Transverse colon (tissue), 4 donors: ENCODE measurements around the gene TTLL6. TPM values are rescaled to one million over a fixed set of nuclear protein-coding genes. Genes with fewer than 3 reads are reported as not detected.
"Not testable (repeated sequence)": the region's sequence is repeated elsewhere in the genome, so short reads cannot be mapped to it uniquely, and the experiment has no call there.

ENCODE experiments used
- DNase-seq: peaks from one replicate; pipeline ENCODE4 v3.0.0-alpha.2; 2019
- H3K27ac ChIP-seq, 4 donors: fragments of 200-600 bp; sonication (generic); 2 replicates each; pipeline ENCODE4 v1.5.1; 2016 to 2018; ENCODE audit warnings: inconsistent platforms in 4 of 4
- H3K27me3 ChIP-seq: fragments of 200-600 bp; sonication (generic); 2 replicates; pipeline ENCODE4 v1.5.1; 2017; ENCODE audit warnings: inconsistent platforms
- H3K36me3 ChIP-seq, 4 donors: fragments of 200-600 bp; sonication (generic); 2 replicates each; pipeline ENCODE4 v1.5.1; 2017 to 2019; ENCODE audit warnings: inconsistent platforms in 4 of 4
- H3K4me1 ChIP-seq, 4 donors: fragments of 200-600 bp; sonication (generic); 2 replicates each; pipeline ENCODE4 v1.5.1; 2017 to 2020; ENCODE audit warnings: inconsistent platforms in 4 of 4
- H3K4me3 ChIP-seq, 4 donors: fragments of 200-600 bp; sonication (generic); 1 replicate in 1 of 4; 2 replicates in 3 of 4; pipeline versions ENCODE4 v1.5.1 to v1.6.1; 2017 to 2019; ENCODE audit warnings: inconsistent platforms in 4 of 4
- H3K9me3 ChIP-seq, 2 donors: fragments of 200-600 bp; sonication (generic); 2 replicates each; pipeline ENCODE4 v1.5.1; 2017 to 2019; ENCODE audit warnings: inconsistent platforms in 2 of 2
- CTCF ChIP-seq, 5 experiments: fragments of 200-600 bp in 3 of 5; fragments of 450-650 bp in 2 of 5; sonication (generic) in 3 of 5; IDR thresholded peaks; 1 replicate in 2 of 5; 2 replicates in 3 of 5; pipeline ENCODE4 v1.5.1; 2016 to 2017; ENCODE audit warnings: antibody characterized with exemption in 5 of 5, inconsistent platforms in 3 of 5, mild to moderate bottlenecking in 2 of 5, moderate library complexity in 1 of 5
- EP300 ChIP-seq: sonication (generic); formaldehyde crosslinking; IDR thresholded peaks from one replicate; pipeline ENCODE4 v1.6.1; 2017; ENCODE audit warnings: antibody characterized with exemption, low read depth
- POLR2A ChIP-seq: fragments of 450-650 bp; IDR thresholded peaks from one replicate; pipeline ENCODE4 v1.6.1; 2016; ENCODE audit warnings: antibody characterized with exemption, mild to moderate bottlenecking, moderate library complexity
- POLR2AphosphoS5 ChIP-seq, 3 donors: sonication (generic); formaldehyde crosslinking; IDR thresholded peaks; one replicate each; pipeline ENCODE4 v1.6.1; 2016; ENCODE audit warnings: antibody characterized with exemption in 3 of 3
- WGBS, 2 donors: methylation state at CpG; one replicate each; pipeline ENCODE4 v1.1.5; 2018; ENCODE audit warnings: low coverage in 1 of 2; 5-methylcytosine and 5-hydroxymethylcytosine counted together
- in situ Hi-C, 4 donors: fragments of 200-750 bp; cut with MboI; loops; one replicate each; pipeline versions ENCODE4 v1.15.0 to v1.15.1; 2017; ENCODE audit warnings: low sequenced_read_pairs in 3 of 4, low pct_ligation_motif_present in 1 of 4, low pct_unique_long_range_greater_than_20kb in 1 of 4
- intact Hi-C: fragments of 100-400 bp; cut with DNase I; formaldehyde crosslinking; loops from one replicate; pipeline ENCODE4 v1.15.1; 2023; ENCODE audit warnings: low total_unique reads
- total RNA-seq, 4 donors: library from RNA; depleted of rRNA; stranded (reverse); fragments of >200 nt; gene quantifications; one replicate each; pipeline ENCODE4 v1.1.0, GENCODE V29; 2016

TTLL6 gene
- total RNA-seq, 4 donors from 2014 or later = 4.9 to 24.9 (median 7.3) TPM

- 5 to 16% methylated on average over 13 to 37 of the region's 37 CpGs for WGBS, 2 donors
- DNase-seq = no peak
- in situ Hi-C loops = no loop called here
- peak overlapping the region in 1 of 4 donors; percentile 74 for H3K27ac ChIP-seq
- peaks cover 10 to 41% (median 31%) of the 10 kb centered on the region in 4 donors for H3K4me1 ChIP-seq
- TF ChIP-seq POLR2A (no peak), POLR2AphosphoS5 (IDR thresholded peaks at IDR 0.05) (peak in 1 of 3 donors; percentile 27), EP300 (no peak), CTCF (IDR thresholded peaks at IDR 0.05) (no peak)
- H3K4me3 ChIP-seq = peak overlapping the region in 2 of 4 donors; percentile 14 to 43
- intact Hi-C loops = loop anchor here (10.0 kb wide), 2 partner anchors 155 to 285 kb away; no protein-coding TSS in a partner anchor
- H3K27me3 ChIP-seq = peaks cover 100% of the 10 kb centered on the region
- H3K9me3 ChIP-seq = no peaks in the 10 kb centered on the region
- no peaks in the 10 kb centered on the region for H3K36me3 ChIP-seq
Measured at GRCh38 chr17:48719642-48720265, 97.3 kb downstream of the TTLL6 start.

GRCh38 chr17:48718761-48719641 lies 98.0 kb downstream of the TTLL6 start:
- in situ Hi-C loops (no loop called here), intact Hi-C loops (no loop called here)
- Histone ChIP-seq H3K4me3 (peak overlapping the region in 2 of 4 donors; percentile 14 to 43), H3K27me3 (peaks cover 100% of the 10 kb centered on the region), H3K36me3 (no peaks in the 10 kb centered on the region), H3K9me3 (no peaks in the 10 kb centered on the region), H3K4me1 (peaks cover 9 to 33% (median 25%) of the 10 kb centered on the region in 4 donors), H3K27ac (peak overlapping the region in 1 of 4 donors; percentile 74)
- no peak for DNase-seq
- TF ChIP-seq POLR2AphosphoS5 (IDR thresholded peaks at IDR 0.05) (peak in 1 of 3 donors; percentile 40), POLR2A (no peak), CTCF (IDR thresholded peaks at IDR 0.05) (no peak), EP300 (no peak)
- 19% methylated on average over 62 of the region's 80 CpGs; no CpG with 5 or more reads in 1 of the 2 donors for WGBS, 2 donors

- WGBS, 2 donors = 14 to 30% methylated on average over 2 to 24 of the region's 24 CpGs
- no peak for DNase-seq
Measured at GRCh38 chr17:48718227-48718760, 98.7 kb downstream of the TTLL6 start.

GRCh38 chr17:48717367-48718226 lies 99.4 kb downstream of the TTLL6 start:
- H3K9me3 ChIP-seq = no peaks in the 10 kb centered on the region
- TF ChIP-seq EP300 = no peak
- no peak for TF ChIP-seq POLR2AphosphoS5 (IDR thresholded peaks at IDR 0.05)
- TF ChIP-seq CTCF (IDR thresholded peaks at IDR 0.05) = no peak
- no peak for TF ChIP-seq POLR2A
- peaks cover 98% of the 10 kb centered on the region for H3K27me3 ChIP-seq
- intact Hi-C loops (no loop called here), in situ Hi-C loops (no loop called here)
- no peak for DNase-seq
- WGBS, 2 donors = 5 to 15% methylated on average over 8 to 10 of the region's 10 CpGs
- peaks cover 9 to 20% (median 14%) of the 10 kb centered on the region in 4 donors for H3K4me1 ChIP-seq
- H3K36me3 ChIP-seq = no peaks in the 10 kb centered on the region
- peak overlapping the region in 1 of 4 donors; percentile 74 for H3K27ac ChIP-seq
- peak overlapping the region in 1 of 4 donors; percentile 43 for H3K4me3 ChIP-seq

More at GRCh38 chr17:48718227-48718760, 98.7 kb downstream of the TTLL6 start:
- Histone ChIP-seq H3K27me3 (peaks cover 100% of the 10 kb centered on the region), H3K4me1 (peaks cover 9 to 26% (median 18%) of the 10 kb centered on the region in 4 donors), H3K27ac (peak overlapping the region in 1 of 4 donors; percentile 74), H3K36me3 (no peaks in the 10 kb centered on the region), H3K9me3 (no peaks in the 10 kb centered on the region), H3K4me3 (peak overlapping the region in 2 of 4 donors; percentile 14 to 43)
- TF ChIP-seq POLR2AphosphoS5 (IDR thresholded peaks at IDR 0.05) (no peak), EP300 (no peak)
- intact Hi-C loops (no loop called here), in situ Hi-C loops (no loop called here)

- Histone ChIP-seq H3K27me3 (peaks cover 98% of the 10 kb centered on the region), H3K4me1 (peaks cover 9 to 20% (median 14%) of the 10 kb centered on the region in 4 donors)
- DNase-seq, in situ Hi-C loops, H3K4me3 ChIP-seq, H3K9me3 ChIP-seq, intact Hi-C loops, H3K27ac ChIP-seq, H3K36me3 ChIP-seq: not testable (repeated sequence)
- 50 to 54% methylated on average over 2 to 3 of the region's 3 CpGs for WGBS, 2 donors
Measured at GRCh38 chr17:48716549-48716948, 100.5 kb downstream of the TTLL6 start.
